DMS53 treated with DMSO at 0.1 percent for 48 hours (cell line): ENCODE measurements around the gene ZNF775.
A peak's percentile ranks its signal among the peaks of the same experiment; 100 is the strongest.

Experiments used
- DNase-seq: peaks from one replicate; lab custom pipeline; 2025; ENCODE audit not compliant: unreplicated experiment; lab: John Stamatoyannopoulos, UW

The ZNF775 gene

DNA sequence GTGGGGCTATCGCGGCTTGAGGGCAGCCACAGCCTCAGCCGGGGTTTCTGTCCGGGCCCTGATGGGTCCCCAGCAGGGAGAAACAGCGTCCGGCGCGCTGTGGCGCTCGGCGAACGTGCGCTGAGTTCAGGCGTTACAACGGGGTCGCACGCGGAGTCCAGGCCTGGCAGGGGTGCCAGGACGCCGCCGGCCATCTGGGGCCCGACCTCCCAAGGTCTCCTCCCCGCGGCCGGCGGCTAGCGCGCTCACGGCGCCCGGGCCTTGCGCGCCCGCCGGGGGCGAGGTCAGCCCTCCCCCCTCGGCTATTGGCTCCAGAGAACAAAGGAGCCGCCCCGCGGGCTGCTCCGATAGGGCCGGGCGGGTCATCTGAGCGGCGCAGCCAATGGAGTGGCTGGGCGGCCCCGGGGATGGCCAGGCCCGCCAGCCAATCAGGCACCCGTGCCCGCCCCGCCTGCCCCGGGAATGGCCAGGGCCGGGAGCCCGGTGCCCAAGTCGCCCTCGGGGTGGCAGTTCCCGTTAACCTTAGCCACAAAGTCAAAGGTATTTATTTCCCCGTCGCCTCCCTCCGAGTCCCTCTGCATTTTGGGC is at the start of gene ZNF775:
Gene ZNF775 (plus strand): TSS at position 478 of the 588 bp plus-strand sequence. CDS start 9,141 bp downstream, outside the sequence.
- peak; percentile 97 for DNase-seq

DNA sequence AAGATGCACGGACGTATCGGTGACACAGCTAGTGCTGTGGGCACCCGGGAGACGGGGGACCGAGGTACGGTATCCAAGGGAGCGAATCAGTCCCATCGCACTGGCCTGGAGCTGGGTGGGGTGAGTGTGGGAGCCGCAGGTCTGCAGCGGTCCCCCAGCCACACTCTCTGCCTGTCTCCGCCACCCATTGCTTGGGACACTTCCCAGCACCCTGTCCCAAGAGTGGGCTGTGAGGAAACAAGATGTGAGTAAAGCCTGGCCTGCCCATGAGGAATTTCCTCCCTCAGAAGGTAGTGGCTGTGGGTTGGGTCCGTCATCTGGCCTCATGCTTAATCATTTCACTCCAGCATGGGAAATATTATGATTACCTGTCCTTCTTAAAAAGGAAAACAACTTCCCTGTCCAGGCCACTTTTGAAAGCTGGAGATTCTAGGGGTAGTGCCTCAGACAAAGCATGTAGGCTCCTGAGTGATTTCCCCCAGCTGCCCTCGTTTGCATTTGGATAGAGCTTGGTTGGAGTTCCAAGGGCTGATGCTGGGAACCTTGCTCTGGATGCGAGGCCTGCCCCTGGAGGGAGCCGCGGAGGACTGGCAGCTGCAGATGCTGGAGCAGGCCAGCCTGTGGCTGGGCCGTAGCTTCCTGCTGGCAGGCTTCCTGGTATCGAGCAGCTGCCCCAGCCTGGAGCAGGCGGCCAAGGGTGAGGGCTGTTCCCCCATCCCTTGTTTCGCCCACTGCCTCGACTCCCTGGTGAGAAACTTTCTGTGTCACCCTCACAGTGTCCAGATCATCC is 49.6 kb upstream of the ZNF775 start:
- DNase-seq = no peak

DNA sequence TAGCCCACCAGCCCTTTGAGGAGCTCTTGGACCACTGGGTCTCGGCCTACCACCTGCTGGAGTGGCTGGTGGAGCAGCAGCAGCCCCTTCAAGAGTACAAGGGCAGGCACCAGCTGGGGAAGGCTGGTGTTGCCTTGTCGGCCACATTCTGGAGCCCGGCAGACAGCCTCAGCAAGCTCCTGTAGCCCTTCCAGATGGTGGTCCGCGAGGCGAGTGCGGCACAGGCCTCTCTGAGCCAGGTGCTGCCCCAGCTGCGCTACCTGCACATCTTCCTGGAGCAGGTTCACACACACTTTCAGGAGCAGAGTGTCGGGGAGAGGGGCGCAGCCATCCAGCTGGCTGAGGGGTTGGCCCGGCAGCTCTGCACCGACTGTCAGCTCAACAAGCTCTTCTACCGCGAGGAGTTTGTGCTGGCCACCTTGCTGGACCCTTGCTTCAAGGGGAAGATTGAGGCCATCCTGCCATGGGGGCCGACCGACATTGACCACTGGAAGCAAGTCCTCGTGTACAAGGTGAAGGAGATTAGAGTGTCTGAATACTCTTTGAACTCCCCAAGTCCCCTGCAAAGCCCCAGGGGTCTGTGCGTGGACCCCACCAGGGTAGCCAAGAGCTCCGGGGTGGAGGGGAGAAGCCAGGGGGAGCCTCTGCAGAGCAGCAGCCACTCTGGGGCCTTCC is 48.8 kb upstream of the ZNF775 start:
- DNase-seq = no peak

DNA sequence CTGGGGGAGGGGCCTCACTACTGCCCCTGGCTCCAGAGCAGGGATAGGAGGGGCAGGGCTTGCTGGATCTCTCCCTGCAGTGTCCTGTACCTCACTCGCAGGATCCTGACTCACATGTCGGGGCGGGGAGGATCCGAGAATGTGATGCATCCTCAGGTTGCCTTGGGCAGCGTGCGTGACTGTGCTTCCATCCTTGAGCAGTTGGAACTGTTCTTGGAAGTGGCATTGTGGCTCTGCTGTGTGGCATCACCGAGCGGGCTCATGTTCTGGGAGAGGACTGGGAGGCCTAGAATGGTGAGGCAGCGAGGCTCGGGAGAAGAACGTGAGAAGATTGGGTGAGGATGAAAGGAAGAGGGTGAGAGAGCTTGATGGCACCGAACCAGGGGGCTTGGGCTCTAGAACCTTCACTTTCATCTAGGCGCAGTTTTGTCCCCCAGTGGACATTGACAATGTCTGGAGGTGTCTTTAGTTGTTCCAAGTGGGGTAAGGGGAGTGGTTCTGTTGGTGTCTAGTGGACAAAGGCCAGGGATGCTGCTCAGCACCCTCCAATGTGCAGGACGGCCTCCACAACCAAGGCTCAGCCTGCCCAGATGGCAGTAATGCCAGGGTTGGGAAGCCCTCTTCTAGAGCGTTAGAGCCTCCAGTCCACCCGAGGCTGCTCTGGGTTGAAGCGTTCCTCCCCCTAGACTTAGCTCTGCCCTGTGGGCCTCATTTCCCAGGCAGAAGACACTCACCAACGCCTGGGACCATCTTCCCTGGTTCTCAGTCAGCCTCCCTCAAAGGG is 46.1 kb upstream of the ZNF775 start:
- DNase-seq = no peak

DNA sequence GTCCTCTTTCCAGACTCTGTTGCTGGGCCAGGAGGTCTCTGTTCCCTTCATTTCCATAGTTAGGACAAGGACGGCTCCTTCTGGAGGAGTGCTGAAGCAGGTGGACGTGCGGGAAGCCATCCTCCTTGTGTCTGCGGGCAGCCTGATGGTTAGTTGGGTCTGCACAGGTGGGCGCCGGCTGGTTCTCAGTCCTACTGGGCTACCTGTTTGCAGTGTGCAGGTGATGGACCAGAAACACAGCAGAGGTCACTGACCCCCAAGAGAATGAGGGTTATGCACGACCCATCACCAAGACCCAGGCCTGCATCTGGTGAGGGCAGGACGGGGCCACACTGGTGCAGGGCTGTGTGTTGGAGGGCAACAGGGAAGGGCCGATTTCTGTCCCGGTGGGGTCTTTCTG is 45.5 kb upstream of the ZNF775 start:
- DNase-seq = no peak

DNA sequence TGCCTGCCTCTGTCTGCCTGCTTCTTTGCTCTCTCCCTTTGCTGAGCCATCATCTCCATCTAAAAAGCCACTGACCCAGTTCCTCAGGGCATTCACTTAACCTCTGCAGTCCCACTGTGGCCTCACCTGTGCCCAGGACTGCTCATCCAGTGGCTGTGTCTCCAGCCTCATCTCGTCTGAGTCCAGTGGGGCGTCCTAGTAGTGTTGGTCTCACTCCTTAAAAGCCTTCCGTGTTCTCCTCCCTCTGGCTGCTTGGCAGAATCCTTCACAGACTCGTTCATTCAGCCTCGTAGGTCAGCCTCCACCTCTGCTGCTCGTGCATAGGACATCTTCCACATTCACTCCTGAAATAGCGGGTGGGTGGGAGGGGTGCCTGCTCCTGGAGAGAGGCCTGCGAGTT is 45.0 kb upstream of the ZNF775 start:
- no peak for DNase-seq

DNA sequence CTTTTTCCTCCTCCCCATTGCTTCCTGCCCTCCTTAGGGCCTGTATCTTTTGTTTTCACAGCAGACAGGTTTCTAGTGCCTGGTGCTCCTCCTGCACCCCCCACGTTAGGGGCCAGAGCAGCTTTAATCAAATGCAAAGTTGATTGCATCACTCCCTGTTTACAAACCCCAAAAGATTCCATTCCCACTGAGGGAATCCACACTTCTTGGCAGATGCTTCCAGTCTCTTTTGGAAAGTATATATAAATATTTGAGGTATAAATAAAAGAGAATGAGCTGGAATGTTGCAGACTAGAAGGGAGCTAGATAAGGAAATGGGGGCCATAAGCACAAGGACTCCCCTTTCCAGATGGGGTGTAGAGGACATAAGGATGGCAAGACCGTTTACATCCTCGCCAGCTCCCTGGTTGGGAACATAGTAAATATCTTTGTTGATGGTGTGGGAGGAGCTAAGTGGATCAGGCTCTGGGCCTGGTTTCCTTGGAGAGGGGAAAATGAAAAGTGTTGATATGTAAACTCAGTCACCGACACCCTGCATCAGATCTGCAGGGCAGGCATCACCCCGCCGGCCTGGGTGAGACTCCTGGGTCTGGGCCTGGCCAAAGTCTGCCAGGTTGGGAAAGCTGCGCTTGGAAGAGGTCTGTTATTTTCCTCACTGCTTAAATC is 43.9 kb upstream of the ZNF775 start:
- no peak for DNase-seq

DNA sequence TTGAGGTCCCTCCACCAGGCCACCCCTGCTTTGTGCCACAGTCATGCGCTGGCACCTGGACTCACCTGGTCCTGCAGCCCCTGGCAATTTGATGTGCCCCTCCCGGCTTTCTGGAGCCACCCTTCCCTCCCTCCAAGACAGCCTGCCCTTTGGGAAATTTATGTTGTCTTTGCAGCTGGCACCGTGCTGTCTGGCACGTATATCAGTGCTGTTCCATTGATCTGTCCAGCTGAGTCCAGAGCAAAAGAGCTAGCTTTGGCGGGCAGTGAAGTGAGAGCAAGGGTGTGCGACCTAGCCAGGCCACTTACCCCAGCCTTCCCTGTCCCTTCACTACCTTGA is 43.4 kb upstream of the ZNF775 start:
- DNase-seq = no peak

DNA sequence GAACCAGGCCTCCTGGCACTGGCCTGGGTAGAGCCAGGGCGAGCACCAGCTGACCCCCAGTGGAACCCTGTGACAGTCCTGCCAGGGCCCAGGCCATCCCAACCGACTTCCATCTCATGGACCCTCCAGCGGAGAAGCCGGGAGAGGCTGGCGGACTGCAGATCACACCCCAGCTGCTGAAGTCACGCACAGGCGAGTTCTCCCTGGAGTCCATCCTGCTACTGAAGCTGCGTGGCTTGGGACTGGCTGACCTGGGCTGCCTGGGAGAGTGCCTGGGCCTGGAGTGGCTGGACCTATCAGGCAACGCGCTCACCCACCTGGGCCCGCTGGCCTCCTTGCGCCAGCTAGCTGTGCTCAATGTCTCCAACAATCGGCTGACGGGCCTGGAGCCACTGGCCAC is 42.4 kb upstream of the ZNF775 start:
- DNase-seq = no peak

DNA sequence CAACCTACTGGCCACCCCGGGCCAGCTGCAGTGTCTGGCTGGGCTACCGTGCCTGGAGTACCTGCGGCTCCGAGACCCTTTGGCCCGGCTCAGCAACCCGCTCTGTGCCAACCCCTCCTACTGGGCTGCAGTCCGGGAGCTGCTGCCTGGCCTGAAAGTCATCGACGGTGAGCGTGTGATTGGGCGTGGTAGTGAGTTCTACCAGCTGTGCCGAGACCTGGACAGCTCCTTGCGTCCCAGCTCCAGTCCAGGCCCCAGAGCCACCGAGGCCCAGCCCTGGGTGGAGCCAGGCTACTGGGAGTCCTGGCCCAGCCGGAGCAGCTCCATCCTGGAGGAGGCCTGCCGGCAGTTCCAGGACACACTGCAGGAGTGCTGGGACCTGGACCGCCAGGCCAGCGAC is 42.0 kb upstream of the ZNF775 start:
- DNase-seq = no peak

DNA sequence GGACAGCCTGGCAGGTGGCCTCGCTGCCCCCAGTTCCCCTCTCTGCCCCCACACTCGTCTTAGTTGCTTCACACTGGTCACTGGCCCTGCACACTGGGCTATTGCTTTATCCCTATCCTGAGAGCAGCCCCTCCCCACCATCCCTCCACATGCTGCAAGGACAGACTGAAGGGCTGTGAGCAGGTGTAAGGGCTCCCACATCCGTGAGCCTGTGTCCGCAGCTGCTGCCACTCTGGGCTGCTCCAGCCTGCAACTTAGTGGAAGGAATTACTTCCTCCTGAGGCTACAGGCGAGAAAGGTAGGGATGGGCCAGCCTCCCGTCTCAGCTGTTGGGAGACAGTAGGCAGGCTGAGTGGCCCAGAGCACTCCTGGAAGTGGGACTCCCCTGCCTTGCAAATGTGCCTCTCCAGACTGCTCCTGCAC is 41.5 kb upstream of the ZNF775 start:
- no peak for DNase-seq

DNA sequence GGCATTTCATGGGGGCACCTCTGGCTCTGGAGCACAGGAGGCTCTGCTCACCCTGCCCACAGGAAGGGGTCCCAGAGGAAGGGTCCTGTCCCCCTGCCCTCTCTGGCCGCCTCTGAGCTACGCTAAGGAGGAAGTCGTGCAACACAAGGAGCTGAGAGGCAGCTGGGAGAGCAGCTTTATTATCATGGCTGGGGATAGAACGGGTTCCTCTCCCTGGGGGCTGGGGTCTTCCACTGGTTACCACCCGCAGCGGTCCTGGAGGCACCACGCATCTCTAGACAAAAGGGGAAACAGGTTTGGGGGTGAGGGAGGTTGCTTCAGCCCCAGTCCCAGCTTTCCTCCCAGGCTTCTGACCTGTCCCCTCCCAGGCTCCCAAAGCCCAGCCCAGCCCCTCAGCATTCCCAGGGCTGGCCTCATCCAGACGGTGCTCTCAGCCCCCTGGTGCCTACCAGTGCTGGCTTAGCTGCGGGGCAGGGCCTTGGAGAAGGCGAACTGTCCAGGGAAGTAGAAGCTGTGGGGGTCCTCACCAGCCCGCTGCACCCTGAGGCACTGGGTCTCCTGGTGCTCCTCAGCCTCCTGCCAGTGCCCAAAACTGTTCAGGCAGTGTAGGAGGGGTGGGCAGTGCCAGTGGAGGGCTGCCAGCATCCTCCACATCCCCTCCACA is 40.8 kb upstream of the ZNF775 start:
- no peak for DNase-seq

DNA sequence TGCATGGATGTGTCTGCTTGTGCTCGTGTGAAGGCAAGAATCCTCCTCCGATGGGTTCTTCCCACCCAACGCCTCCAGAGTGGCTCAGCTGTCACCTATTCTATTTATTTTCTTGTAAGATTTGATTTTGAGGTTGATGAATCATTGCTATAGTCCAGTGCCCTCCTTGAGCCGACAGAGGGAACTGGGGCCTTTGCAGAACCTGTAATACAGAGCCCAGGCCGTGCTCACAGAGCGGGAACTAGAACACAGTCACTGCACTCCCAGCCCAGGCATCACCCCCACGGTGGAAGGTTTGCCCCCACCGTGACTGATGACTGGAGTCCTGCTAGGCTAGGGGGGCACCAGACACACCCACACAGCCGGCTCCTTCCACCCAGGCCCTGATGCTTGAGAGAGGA is 39.7 kb upstream of the ZNF775 start:
- DNase-seq = no peak

DNA sequence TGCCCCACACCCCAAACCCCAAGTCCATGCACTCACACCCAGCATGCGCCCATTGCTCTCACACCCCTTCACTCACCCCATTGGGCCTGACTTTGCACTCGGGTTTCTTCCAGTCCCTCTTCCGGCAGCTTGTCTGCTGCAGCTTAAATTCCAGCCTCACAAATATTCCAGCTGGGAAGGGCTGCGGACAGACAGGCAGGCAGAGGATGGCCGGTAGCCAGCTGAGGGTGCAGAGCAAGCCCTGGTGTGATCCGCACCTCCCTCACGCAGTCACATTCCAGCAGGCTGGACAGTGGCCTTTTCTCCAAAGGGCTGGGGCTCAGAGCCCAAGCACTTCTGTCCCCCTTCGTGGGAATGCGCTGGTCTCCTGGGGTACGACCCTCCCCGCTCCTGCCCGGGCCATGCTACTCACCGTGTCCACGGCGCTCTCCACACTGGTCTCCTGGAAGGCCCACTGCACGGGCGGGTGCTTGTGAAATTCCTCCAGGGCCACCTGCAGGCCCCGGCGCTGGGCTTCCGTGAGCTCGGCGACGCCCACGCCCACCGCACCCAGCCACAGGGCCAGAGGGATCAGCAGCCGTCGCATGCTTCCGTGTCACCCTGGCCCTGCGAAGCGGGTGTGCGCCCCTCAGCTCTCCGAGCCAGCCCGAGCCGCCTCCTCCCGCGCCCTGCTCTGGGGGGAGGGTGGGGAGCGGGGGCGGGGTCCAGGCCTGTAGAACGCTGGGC is 38.9 kb upstream of the ZNF775 start:
- DNase-seq = no peak

DNA sequence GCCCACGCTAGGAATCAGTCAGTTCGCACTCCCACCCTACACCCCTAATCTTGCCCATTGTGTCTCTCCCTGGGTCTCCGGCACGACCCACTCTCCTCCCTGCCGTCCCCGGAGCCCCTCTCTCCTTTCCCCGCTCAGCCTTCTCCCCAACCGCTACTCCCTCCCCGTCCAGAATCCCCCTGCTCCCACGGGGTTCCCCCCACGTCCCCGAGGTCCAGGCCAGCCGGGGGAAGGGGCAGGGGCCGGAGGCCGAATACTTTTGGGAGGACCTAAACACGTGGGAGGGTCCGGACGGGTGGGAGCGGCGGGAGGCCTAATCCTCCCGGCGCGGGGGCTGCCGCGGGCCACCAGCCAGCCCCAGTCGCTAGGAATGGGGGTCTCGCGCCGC is 38.3 kb upstream of the ZNF775 start:
- no peak for DNase-seq

DNA sequence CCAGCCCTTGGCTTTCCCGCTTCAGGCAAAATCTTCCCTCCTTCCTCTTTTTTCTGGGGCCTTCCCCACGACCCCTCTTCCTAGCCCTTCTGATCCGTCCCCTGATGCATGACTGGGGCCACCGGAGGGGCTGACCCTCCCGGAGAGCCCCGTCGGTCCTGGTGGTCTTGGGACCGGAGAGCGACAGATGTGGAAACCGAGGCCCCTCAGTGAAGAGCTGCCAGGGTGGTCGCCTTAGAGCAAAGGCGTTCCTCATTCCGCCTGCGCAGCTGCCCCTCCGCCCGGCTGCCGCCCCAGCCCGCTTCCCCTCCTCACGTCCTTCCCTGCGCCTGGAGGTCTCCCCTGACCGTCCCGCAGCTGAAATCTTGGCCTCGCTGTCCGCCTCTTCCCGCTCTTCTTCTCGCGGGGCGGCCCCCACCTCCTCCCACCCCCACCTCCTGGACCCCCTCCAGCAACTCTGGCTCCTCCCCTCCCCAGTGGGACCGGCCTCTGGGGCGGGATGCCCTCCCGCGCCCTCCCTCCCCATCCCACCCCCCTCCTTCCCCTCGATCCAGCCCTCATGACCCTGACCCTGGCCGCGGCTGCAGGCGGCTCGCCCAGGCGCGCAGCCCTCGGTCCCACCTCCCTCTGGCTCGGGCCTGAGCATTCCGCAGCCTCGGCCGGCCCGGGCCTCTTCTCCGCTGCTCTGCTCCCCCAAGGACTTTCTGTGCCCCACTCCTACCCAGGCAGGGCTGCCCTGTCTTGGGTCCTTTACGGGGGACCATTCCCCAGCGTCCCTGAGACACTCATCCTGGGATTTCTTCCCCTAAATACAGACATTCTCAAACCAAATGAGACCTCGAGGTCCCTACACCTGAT is 37.6 kb upstream of the ZNF775 start, which contains the start of gene RARRES2:
Gene RARRES2 (minus strand): TSS at position 367 of the 858 bp plus-strand sequence. CDS start 1,020 bp downstream, outside the sequence.
- DNase-seq = no peak

DNA sequence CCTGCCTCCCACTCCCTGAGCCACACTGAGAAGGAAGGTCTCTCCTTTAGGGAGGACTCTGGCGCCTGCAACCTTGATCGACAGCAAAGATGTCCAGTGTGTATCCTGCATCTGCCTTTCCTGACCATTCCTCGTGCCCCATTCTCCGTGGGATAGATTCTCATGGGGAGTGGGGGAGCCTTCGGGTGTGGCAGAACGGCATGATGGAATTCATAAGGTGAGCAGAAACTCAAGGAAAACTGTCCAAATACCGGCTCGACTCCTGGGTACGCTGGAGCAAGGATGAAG is 37.1 kb upstream of the ZNF775 start:
- DNase-seq = no peak

DNA sequence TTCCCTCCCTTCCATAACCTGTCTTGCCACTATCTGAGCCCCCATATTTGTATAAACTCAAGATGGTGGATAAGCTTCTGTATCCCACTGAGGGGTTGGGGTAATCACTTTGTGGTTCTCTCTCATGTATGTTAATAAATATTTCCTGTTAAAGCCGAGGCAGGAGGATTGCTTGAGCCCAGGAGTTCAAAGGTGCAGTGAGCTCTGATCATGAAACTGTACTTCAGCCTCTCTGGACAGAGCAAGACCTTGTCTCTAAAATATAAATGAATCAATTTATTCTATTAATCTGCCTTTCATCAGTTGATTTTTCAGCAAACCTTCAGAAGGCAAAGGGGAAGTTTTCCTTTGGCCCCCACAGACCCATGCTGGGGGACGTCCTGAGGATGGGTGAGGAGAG is 35.9 kb upstream of the ZNF775 start:
- no peak for DNase-seq

DNA sequence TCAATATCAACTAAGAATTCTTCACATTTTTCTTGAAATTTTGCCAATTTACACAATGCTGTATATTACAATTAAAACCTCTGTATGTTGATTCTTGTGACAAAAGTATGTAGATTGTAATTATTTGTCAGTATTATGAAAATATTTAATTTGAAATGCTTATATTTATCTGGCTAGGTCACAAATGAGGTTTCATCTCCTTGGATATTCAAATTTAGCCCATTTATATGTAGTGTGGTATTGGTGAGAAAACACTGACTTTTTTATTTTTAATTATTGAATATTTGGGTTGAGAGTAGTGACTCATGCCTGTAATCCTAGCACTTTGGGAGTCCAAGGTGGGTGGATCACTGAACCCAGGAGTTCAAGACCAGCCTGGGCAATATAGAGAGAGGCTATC is 34.8 kb upstream of the ZNF775 start:
- DNase-seq = no peak
